Adrenal gland (tissue), 5 donors: ENCODE results near the gene ATP4A.

ENCODE experiments used
- POLR2A ChIP-seq, 2 donors: fragments of 450-650 bp; IDR thresholded peaks; one replicate each; pipeline ENCODE4 v1.6.1; 2017; ENCODE audit warnings: antibody characterized with exemption in 2 of 2, mild to moderate bottlenecking in 2 of 2, moderate library complexity in 1 of 2
- TF ChIP-seq, protein P1 (sequence below), 6 experiments: fragments of 450-650 bp in 4 of 6; fragments of 200-600 bp in 2 of 6; sonication (generic) in 1 of 6; IDR thresholded peaks; 1 replicate in 5 of 6; 2 replicates in 1 of 6; pipeline versions ENCODE4 v1.5.1 to v1.8.0; 2016 to 2021; ENCODE audit warnings: antibody characterized with exemption in 6 of 6, mild to moderate bottlenecking in 2 of 6, moderate library complexity in 1 of 6
- donor health status: DM: no; HTN: no; CAD: no.

DNA sequence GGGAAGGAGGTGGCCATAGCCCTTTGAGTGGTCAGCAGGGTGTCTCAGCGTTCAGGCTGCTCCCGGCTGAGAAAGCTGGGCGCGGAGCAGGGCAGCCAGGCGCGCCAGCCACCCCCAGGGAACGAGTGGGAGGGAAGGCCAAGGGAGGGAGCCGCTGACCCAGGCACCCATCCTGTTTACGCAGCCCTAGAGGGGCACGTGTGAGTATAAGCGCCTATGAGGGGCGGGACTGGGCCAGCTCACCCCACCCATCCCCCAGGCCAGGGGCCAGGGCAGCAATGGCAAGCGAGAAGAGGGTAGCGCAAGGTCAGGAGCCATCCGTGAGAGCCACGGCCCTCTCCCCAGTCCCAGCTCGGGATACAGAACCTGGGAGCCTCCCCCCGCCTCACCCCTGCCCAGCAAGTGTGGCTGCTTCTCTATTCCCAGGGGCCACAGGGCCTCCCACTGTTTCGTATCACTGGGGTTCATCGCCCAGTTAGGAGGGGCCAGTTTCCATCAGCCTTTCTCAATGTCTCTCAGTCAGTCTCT lies 49.1 kb downstream of the ATP4A start:
- TF ChIP-seq, protein P1, sequence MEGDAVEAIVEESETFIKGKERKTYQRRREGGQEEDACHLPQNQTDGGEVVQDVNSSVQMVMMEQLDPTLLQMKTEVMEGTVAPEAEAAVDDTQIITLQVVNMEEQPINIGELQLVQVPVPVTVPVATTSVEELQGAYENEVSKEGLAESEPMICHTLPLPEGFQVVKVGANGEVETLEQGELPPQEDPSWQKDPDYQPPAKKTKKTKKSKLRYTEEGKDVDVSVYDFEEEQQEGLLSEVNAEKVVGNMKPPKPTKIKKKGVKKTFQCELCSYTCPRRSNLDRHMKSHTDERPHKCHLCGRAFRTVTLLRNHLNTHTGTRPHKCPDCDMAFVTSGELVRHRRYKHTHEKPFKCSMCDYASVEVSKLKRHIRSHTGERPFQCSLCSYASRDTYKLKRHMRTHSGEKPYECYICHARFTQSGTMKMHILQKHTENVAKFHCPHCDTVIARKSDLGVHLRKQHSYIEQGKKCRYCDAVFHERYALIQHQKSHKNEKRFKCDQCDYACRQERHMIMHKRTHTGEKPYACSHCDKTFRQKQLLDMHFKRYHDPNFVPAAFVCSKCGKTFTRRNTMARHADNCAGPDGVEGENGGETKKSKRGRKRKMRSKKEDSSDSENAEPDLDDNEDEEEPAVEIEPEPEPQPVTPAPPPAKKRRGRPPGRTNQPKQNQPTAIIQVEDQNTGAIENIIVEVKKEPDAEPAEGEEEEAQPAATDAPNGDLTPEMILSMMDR (IDR thresholded peaks at IDR 0.05) = no peak
- TF ChIP-seq POLR2A (IDR thresholded peaks at IDR 0.05) = no peak
